PC-9 (cell line): ENCODE results near the gene RAB37. TPM values are rescaled to one million over a fixed set of nuclear protein-coding genes. Genes with fewer than 3 reads are reported as not detected.

Experiments
- BruUV-seq: library from RNA; stranded (reverse); fragments of 400-500 nt; replicated peaks from 2 replicates; lab custom pipeline; 2021; lab: Mats Ljungman, UMichigan
- CTCF ChIA-PET: fragments of 300-600 bp; sonication (Branson Sonifier 250); formaldehyde crosslinking; loops from one replicate; lab custom pipeline; 2022; ENCODE audit warnings: antibody characterized with exemption; lab: Charles Lee
- POLR2A ChIA-PET: fragments of 300-600 bp; sonication (Branson Sonifier 250); formaldehyde crosslinking; loops from one replicate; lab custom pipeline; 2022; ENCODE audit warnings: antibody characterized with exemption; ENCODE audit not compliant: unreplicated experiment; lab: Charles Lee
- DNase-seq, 2 experiments: peaks; one replicate each; pipeline versions ENCODE4 v3.0.0 to v3.0.0-alpha.2; 2015 to 2022; ENCODE audit warnings: mixed read lengths in 1 of 2
- H2AFZ ChIP-seq: fragments of 200-600 bp; sonication (generic); 2 replicates; pipeline ENCODE4 v1.8.1; 2017; ENCODE audit warnings: antibody characterized with exemption
- H3F3A ChIP-seq: fragments of 200-600 bp; sonication (generic); 2 replicates; pipeline ENCODE4 v1.8.1; 2017; ENCODE audit warnings: antibody characterized with exemption, mild to moderate bottlenecking, low read depth; ENCODE audit not compliant: insufficient read depth
- H3K27ac ChIP-seq: fragments of 200-600 bp; sonication (generic); 2 replicates; pipeline ENCODE4 v1.6.1; 2016; ENCODE audit warnings: mixed run types
- H3K27me3 ChIP-seq: fragments of 200-600 bp; sonication (generic); 2 replicates; pipeline ENCODE4 v1.6.1; 2016; ENCODE audit warnings: low read depth, mixed run types; ENCODE audit not compliant: insufficient read depth
- H3K36me3 ChIP-seq: fragments of 200-600 bp; sonication (generic); 2 replicates; pipeline ENCODE4 v1.6.1; 2016; ENCODE audit warnings: low read depth, mixed run types
- H3K4me1 ChIP-seq: fragments of 200-600 bp; sonication (generic); replicated peaks from 2 replicates; pipeline ENCODE4 v1.6.1; 2016; ENCODE audit warnings: mixed run types; ENCODE audit not compliant: insufficient read depth
- H3K4me2 ChIP-seq: fragments of 200-600 bp; sonication (generic); 2 replicates; pipeline ENCODE4 v1.6.1; 2017; ENCODE audit warnings: mixed run types
- H3K4me3 ChIP-seq: fragments of 200-600 bp; sonication (generic); 2 replicates; pipeline ENCODE4 v1.6.1; 2016; ENCODE audit warnings: mixed run types
- H3K79me2 ChIP-seq: fragments of 200-600 bp; sonication (generic); 2 replicates; pipeline ENCODE4 v1.6.1; 2017; ENCODE audit warnings: low read depth, mixed run types
- H3K9me2 ChIP-seq: fragments of 200-600 bp; sonication (generic); 2 replicates; pipeline ENCODE4 v1.8.1; 2017; ENCODE audit warnings: mild to moderate bottlenecking; ENCODE audit not compliant: insufficient read depth
- H3K9me3 ChIP-seq: fragments of 200-600 bp; sonication (generic); 2 replicates; pipeline ENCODE4 v1.8.1; 2016; ENCODE audit warnings: low read depth; ENCODE audit not compliant: insufficient read depth
- H4K20me1 ChIP-seq: fragments of 200-600 bp; sonication (generic); 2 replicates; pipeline ENCODE4 v1.8.1; 2017; ENCODE audit not compliant: insufficient read depth
- CTCF ChIP-seq: fragments of 200-600 bp; sonication (generic); conservative IDR thresholded peaks from 2 replicates; pipeline ENCODE4 v1.6.1; 2017; ENCODE audit warnings: mixed run types, antibody characterized with exemption, mild to moderate bottlenecking, moderate library complexity
- EZH2 ChIP-seq: fragments of 200-600 bp; sonication (generic); IDR thresholded peaks from 2 replicates; pipeline ENCODE4 v1.8.0; 2017; ENCODE audit warnings: antibody characterized with exemption, low read depth
- intact Hi-C: fragments of 100-400 bp; cut with micrococcal nuclease; formaldehyde crosslinking; loops from one replicate; pipeline ENCODE4 v1.10.0; 2022; ENCODE audit not compliant: unreplicated experiment
- total RNA-seq: library from RNA; stranded (reverse); gene quantifications from 2 replicates; pipeline ENCODE4 v1.2.3, GENCODE V29; 2021

RAB37 gene
- total RNA-seq, 1 experiment from 2014 or later: not detected

DNA sequence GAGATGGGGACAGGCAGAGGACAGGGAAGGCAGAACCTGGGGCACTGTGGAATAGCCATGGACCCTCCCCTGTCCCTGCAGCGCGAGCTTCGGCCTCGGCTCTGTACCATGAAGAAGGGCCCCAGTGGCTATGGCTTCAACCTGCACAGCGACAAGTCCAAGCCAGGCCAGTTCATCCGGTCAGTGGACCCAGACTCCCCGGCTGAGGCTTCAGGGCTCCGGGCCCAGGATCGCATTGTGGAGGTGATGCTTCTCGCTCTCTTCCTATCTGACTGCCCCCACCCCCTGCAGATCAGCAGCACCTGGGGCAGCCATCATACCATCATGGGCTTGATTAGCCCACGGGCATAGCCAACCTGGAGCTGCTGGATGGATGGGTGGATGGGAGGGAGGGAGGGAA is 24.9 kb downstream of the RAB37 start:
- Histone ChIP-seq H3K79me2 (peaks cover 22% of the 10 kb centered on the region), H3K4me3 (no peak overlapping the region), H3F3A (peaks cover 9% of the 10 kb centered on the region; the same call in 1 of the 2 replicates), H4K20me1 (peaks cover 13% of the 10 kb centered on the region), H3K4me1 (peaks cover 44% of the 10 kb centered on the region), H3K4me2 (no peak overlapping the region), H3K27me3 (no peaks in the 10 kb centered on the region), H2AFZ (no peak overlapping the region), H3K9me3 (no peaks in the 10 kb centered on the region), H3K36me3 (no peaks in the 10 kb centered on the region), H3K9me2 (no peaks in the 10 kb centered on the region), H3K27ac (no peak overlapping the region)
- TF ChIP-seq CTCF: no peak
- TF ChIP-seq EZH2: no peak
- no peak for DNase-seq
- POLR2A ChIA-PET: no interaction called here
- no TSS peak for BruUV-seq
- CTCF ChIA-PET: no interaction called here
- intact Hi-C loops: no loop called here

GRCh38 chr17:74763565-74764387 is 26.7 kb downstream of the RAB37 start:
- no peak overlapping the region for H3K27ac ChIP-seq
- H2AFZ ChIP-seq: no peak overlapping the region
- H3K4me1 ChIP-seq: peaks cover 26% of the 10 kb centered on the region
- no peaks in the 10 kb centered on the region for H3K27me3 ChIP-seq
- DNase-seq: no peak
- peaks cover 9% of the 10 kb centered on the region for H4K20me1 ChIP-seq
- no peaks in the 10 kb centered on the region for H3K9me3 ChIP-seq
- POLR2A ChIA-PET: no interaction called here
- peaks cover 16% of the 10 kb centered on the region; the same call in 1 of the 2 replicates for H3F3A ChIP-seq
- H3K9me2 ChIP-seq: no peaks in the 10 kb centered on the region
- peaks cover 12% of the 10 kb centered on the region; the same call in 1 of the 2 replicates for H3K79me2 ChIP-seq
- no peak overlapping the region for H3K4me3 ChIP-seq
- CTCF ChIA-PET: no interaction called here
- no peaks in the 10 kb centered on the region for H3K36me3 ChIP-seq
- no peak for TF ChIP-seq EZH2
- no peak for TF ChIP-seq CTCF
- intact Hi-C loops: no loop called here
- no peak overlapping the region for H3K4me2 ChIP-seq
- no TSS peak for BruUV-seq

GRCh38 chr17:74764751-74765286 is 27.8 kb downstream of the RAB37 start:
- no peaks in the 10 kb centered on the region for H3K9me2 ChIP-seq
- no peaks in the 10 kb centered on the region for H3K9me3 ChIP-seq
- peaks cover 22% of the 10 kb centered on the region; the same call in 1 of the 2 replicates for H3F3A ChIP-seq
- no peaks in the 10 kb centered on the region for H3K27me3 ChIP-seq
- H2AFZ ChIP-seq: no peak overlapping the region
- ChIA-PET CTCF (no interaction called here), POLR2A (no interaction called here)
- intact Hi-C loops: no loop called here
- TF ChIP-seq CTCF (no peak), EZH2 (no peak)
- H3K4me1 ChIP-seq: peaks cover 22% of the 10 kb centered on the region
- H3K36me3 ChIP-seq: no peaks in the 10 kb centered on the region
- peaks cover 16% of the 10 kb centered on the region; the same call in 1 of the 2 replicates for H4K20me1 ChIP-seq
- DNase-seq: no peak
- no peak overlapping the region for H3K27ac ChIP-seq
- no TSS peak for BruUV-seq
- peaks cover 12% of the 10 kb centered on the region; the same call in 1 of the 2 replicates for H3K79me2 ChIP-seq
- no peak overlapping the region for H3K4me3 ChIP-seq
- no peak overlapping the region for H3K4me2 ChIP-seq
